Panc1 (cell line): ENCODE data around the gene RASD2.

Experiments used
- POLR2AphosphoS5 ChIP-seq: IDR thresholded peaks from 2 replicates; pipeline ENCODE4 v1.6.1; 2012; ENCODE audit warnings: mild to moderate bottlenecking, low read depth, low read length, moderate library complexity
- SIN3A ChIP-seq: IDR thresholded peaks from 2 replicates; pipeline ENCODE4 v1.6.1; 2012; ENCODE audit warnings: low read depth, mild to moderate bottlenecking, low read length, moderate library complexity, borderline replicate concordance; ENCODE audit not compliant: insufficient read depth
- TF ChIP-seq, protein P1 (sequence below): fragments of 450-650 bp; IDR thresholded peaks from 2 replicates; pipeline ENCODE4 v1.5.1; 2017; ENCODE audit warnings: mild to moderate bottlenecking
- TF ChIP-seq, protein P2 (sequence below), 2 experiments: IDR thresholded peaks; 2 replicates each; pipeline ENCODE4 v1.6.1; 2011 to 2012; ENCODE audit warnings: low read depth in 2 of 2, control low read depth in 1 of 2, low read length in 1 of 2, mild to moderate bottlenecking in 1 of 2, moderate library complexity in 1 of 2; ENCODE audit not compliant: insufficient read depth in 1 of 2

DNA sequence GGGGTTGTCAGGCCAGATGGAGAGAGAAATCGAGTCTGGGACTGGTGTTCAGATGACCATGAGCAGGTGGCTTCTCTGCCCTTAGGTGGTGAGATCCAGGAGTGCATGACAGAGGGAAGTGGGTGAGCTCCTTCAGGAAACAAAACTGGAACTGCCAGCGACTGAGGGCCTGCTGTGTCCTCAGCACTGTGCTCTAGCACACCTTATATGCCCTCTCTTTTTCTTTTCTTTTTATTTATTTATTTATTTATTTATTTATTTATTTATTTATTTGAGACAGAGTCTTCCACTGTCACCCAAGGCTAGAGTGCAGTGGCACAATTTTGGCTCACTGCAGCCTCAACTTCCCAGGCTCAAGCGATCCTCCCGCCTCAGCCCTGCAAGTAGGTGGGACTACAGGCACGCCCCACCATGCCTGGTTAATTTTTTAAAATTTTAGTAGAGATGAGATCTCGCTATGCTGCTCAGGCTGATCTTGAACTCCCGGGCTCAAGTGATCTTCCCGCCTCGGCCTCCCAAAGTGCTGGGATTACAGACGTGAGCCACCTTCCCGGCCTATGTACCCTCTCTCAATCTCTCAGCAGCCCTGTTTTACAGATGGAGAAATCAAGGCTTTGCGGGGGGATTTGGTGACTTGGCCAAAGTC is 14.8 kb upstream of the RASD2 start:
- TF ChIP-seq, protein P1, sequence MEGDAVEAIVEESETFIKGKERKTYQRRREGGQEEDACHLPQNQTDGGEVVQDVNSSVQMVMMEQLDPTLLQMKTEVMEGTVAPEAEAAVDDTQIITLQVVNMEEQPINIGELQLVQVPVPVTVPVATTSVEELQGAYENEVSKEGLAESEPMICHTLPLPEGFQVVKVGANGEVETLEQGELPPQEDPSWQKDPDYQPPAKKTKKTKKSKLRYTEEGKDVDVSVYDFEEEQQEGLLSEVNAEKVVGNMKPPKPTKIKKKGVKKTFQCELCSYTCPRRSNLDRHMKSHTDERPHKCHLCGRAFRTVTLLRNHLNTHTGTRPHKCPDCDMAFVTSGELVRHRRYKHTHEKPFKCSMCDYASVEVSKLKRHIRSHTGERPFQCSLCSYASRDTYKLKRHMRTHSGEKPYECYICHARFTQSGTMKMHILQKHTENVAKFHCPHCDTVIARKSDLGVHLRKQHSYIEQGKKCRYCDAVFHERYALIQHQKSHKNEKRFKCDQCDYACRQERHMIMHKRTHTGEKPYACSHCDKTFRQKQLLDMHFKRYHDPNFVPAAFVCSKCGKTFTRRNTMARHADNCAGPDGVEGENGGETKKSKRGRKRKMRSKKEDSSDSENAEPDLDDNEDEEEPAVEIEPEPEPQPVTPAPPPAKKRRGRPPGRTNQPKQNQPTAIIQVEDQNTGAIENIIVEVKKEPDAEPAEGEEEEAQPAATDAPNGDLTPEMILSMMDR, result no peak
- TF ChIP-seq SIN3A, result no peak
- no peak for TF ChIP-seq POLR2AphosphoS5
- TF ChIP-seq, protein P2, sequence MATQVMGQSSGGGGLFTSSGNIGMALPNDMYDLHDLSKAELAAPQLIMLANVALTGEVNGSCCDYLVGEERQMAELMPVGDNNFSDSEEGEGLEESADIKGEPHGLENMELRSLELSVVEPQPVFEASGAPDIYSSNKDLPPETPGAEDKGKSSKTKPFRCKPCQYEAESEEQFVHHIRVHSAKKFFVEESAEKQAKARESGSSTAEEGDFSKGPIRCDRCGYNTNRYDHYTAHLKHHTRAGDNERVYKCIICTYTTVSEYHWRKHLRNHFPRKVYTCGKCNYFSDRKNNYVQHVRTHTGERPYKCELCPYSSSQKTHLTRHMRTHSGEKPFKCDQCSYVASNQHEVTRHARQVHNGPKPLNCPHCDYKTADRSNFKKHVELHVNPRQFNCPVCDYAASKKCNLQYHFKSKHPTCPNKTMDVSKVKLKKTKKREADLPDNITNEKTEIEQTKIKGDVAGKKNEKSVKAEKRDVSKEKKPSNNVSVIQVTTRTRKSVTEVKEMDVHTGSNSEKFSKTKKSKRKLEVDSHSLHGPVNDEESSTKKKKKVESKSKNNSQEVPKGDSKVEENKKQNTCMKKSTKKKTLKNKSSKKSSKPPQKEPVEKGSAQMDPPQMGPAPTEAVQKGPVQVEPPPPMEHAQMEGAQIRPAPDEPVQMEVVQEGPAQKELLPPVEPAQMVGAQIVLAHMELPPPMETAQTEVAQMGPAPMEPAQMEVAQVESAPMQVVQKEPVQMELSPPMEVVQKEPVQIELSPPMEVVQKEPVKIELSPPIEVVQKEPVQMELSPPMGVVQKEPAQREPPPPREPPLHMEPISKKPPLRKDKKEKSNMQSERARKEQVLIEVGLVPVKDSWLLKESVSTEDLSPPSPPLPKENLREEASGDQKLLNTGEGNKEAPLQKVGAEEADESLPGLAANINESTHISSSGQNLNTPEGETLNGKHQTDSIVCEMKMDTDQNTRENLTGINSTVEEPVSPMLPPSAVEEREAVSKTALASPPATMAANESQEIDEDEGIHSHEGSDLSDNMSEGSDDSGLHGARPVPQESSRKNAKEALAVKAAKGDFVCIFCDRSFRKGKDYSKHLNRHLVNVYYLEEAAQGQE (IDR thresholded peaks at IDR 0.05; ENCODE audit: insufficient read depth in 1 of 2, low read depth in 2 of 2, low read length in 1 of 2), result no peak
